ENCODE data around the gene CHD5. TPM values are rescaled to one million over a fixed set of nuclear protein-coding genes. Genes with fewer than 3 reads are reported as not detected.
A peak's percentile ranks its signal among the peaks of the same experiment; 100 is the strongest.

Gene CHD5
- total RNA-seq, 1 donor = under 0.01 TPM

GRCh38 chr1:6117064-6117463 is 63.1 kb downstream of the CHD5 start:
- H3K36me3 ChIP-seq (ENCODE audit: insufficient read depth, low read length) = no peaks in the 10 kb centered on the region
- H3K4me1 ChIP-seq (ENCODE audit: insufficient read depth, low read length) = no peaks in the 10 kb centered on the region
- H3K4me2 ChIP-seq (ENCODE audit: insufficient read depth, low read length) = no peak overlapping the region
- no peak overlapping the region for H2AFZ ChIP-seq (ENCODE audit: low read length)
- H3K27ac ChIP-seq (ENCODE audit: low read depth, low read length) = no peak overlapping the region
- peaks cover 2% of the 10 kb centered on the region for H3K9me3 ChIP-seq (ENCODE audit: low read depth, low read length)
- no peaks in the 10 kb centered on the region for H3K79me2 ChIP-seq (ENCODE audit: insufficient read depth, low read length)
- no peaks in the 10 kb centered on the region for H3K27me3 ChIP-seq (ENCODE audit: insufficient read depth, low read length)
- no peak for DNase-seq (ENCODE audit: insufficient read length, low spot score, missing footprints)
- H4K20me1 ChIP-seq (ENCODE audit: insufficient read depth, low read length) = no peaks in the 10 kb centered on the region
- TF ChIP-seq, protein P1, sequence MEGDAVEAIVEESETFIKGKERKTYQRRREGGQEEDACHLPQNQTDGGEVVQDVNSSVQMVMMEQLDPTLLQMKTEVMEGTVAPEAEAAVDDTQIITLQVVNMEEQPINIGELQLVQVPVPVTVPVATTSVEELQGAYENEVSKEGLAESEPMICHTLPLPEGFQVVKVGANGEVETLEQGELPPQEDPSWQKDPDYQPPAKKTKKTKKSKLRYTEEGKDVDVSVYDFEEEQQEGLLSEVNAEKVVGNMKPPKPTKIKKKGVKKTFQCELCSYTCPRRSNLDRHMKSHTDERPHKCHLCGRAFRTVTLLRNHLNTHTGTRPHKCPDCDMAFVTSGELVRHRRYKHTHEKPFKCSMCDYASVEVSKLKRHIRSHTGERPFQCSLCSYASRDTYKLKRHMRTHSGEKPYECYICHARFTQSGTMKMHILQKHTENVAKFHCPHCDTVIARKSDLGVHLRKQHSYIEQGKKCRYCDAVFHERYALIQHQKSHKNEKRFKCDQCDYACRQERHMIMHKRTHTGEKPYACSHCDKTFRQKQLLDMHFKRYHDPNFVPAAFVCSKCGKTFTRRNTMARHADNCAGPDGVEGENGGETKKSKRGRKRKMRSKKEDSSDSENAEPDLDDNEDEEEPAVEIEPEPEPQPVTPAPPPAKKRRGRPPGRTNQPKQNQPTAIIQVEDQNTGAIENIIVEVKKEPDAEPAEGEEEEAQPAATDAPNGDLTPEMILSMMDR (IDR thresholded peaks at IDR 0.05; ENCODE audit: extremely low read depth, low read depth, low read length) = no peak
- H3K4me3 ChIP-seq (ENCODE audit: insufficient read depth, low read length) = no peak overlapping the region

DNA sequence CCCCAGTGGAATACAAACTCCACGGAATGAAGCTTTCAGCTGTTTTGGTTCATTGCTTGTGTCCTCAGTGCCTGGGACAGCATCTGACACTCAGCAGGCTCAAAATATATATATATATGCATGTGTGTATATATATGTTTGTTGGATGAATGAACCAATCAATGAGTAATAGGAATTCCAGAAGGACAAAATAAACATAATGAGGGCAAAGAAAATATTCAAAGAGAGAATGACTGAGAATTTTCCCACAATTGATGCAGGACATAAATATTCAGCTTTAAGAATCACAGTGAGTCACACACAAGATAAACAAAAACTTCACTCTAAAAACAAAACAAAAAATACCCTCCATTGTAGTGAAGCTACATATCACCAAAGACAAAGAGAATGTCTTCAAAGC is 64.0 kb downstream of the CHD5 start:
- Histone ChIP-seq H3K4me3 (ENCODE audit: insufficient read depth, low read length) (no peak overlapping the region), H3K36me3 (ENCODE audit: insufficient read depth, low read length) (no peaks in the 10 kb centered on the region), H3K9me3 (ENCODE audit: low read depth, low read length) (peaks cover 2% of the 10 kb centered on the region), H3K4me2 (ENCODE audit: insufficient read depth, low read length) (no peak overlapping the region), H2AFZ (ENCODE audit: low read length) (no peak overlapping the region), H4K20me1 (ENCODE audit: insufficient read depth, low read length) (no peaks in the 10 kb centered on the region), H3K4me1 (ENCODE audit: insufficient read depth, low read length) (no peaks in the 10 kb centered on the region), H3K79me2 (ENCODE audit: insufficient read depth, low read length) (no peaks in the 10 kb centered on the region), H3K27me3 (ENCODE audit: insufficient read depth, low read length) (no peaks in the 10 kb centered on the region), H3K27ac (ENCODE audit: low read depth, low read length) (no peak overlapping the region)
- TF ChIP-seq, protein P1 (IDR thresholded peaks at IDR 0.05; ENCODE audit: extremely low read depth, low read depth, low read length) = no peak
- DNase-seq (ENCODE audit: insufficient read length, low spot score, missing footprints) = peak; percentile 89

- H3K79me2 ChIP-seq (ENCODE audit: insufficient read depth, low read length) = no peaks in the 10 kb centered on the region
- H3K36me3 ChIP-seq (ENCODE audit: insufficient read depth, low read length) = no peaks in the 10 kb centered on the region
- H3K4me1 ChIP-seq (ENCODE audit: insufficient read depth, low read length) = no peaks in the 10 kb centered on the region
- DNase-seq (ENCODE audit: insufficient read length, low spot score, missing footprints) = no peak
- no peaks in the 10 kb centered on the region for H4K20me1 ChIP-seq (ENCODE audit: insufficient read depth, low read length)
- H3K9me3 ChIP-seq (ENCODE audit: low read depth, low read length) = peaks cover 2% of the 10 kb centered on the region
- no peak overlapping the region for H2AFZ ChIP-seq (ENCODE audit: low read length)
- H3K27ac ChIP-seq (ENCODE audit: low read depth, low read length) = no peak overlapping the region
- no peak overlapping the region for H3K4me3 ChIP-seq (ENCODE audit: insufficient read depth, low read length)
- H3K4me2 ChIP-seq (ENCODE audit: insufficient read depth, low read length) = no peak overlapping the region
- TF ChIP-seq, protein P1 (IDR thresholded peaks at IDR 0.05; ENCODE audit: extremely low read depth, low read depth, low read length) = no peak
- no peaks in the 10 kb centered on the region for H3K27me3 ChIP-seq (ENCODE audit: insufficient read depth, low read length)
Measured at GRCh38 chr1:6113745-6114144, 66.4 kb downstream of the CHD5 start.

- Histone ChIP-seq H3K79me2 (ENCODE audit: insufficient read depth, low read length) (no peaks in the 10 kb centered on the region), H3K4me1 (ENCODE audit: insufficient read depth, low read length) (no peaks in the 10 kb centered on the region), H3K27ac (ENCODE audit: low read depth, low read length) (no peak overlapping the region), H3K27me3 (ENCODE audit: insufficient read depth, low read length) (no peaks in the 10 kb centered on the region), H3K4me2 (ENCODE audit: insufficient read depth, low read length) (no peak overlapping the region), H3K36me3 (ENCODE audit: insufficient read depth, low read length) (no peaks in the 10 kb centered on the region), H2AFZ (ENCODE audit: low read length) (no peak overlapping the region), H3K9me3 (ENCODE audit: low read depth, low read length) (peaks cover 2% of the 10 kb centered on the region), H4K20me1 (ENCODE audit: insufficient read depth, low read length) (no peaks in the 10 kb centered on the region), H3K4me3 (ENCODE audit: insufficient read depth, low read length) (no peak overlapping the region)
- TF ChIP-seq, protein P1 (IDR thresholded peaks at IDR 0.05; ENCODE audit: extremely low read depth, low read depth, low read length) = no peak
- no peak for DNase-seq (ENCODE audit: insufficient read length, low spot score, missing footprints)
Measured at GRCh38 chr1:6113116-6113515, 67.0 kb downstream of the CHD5 start.

Measured in osteoblast (primary cell).